HEK293T (cell line): Measurements from ENCODE around the gene NUDT5.

Experiments used
- CTCF ChIA-PET: fragments of 350-600 bp; formaldehyde crosslinking; extraction: SDS; loops from one replicate; lab custom pipeline; 2021; ENCODE audit warnings: antibody characterized with exemption, inconsistent platforms; lab: Yijun Ruan, JAX
- POLR2A ChIA-PET: fragments of 350-600 bp; formaldehyde crosslinking; extraction: SDS; loops from one replicate; lab custom pipeline; 2020; ENCODE audit warnings: antibody characterized with exemption, inconsistent platforms; lab: Yijun Ruan, JAX
- DNase-seq: peaks from one replicate; pipeline ENCODE4 v3.0.0; 2012; ENCODE audit warnings: mixed read lengths; ENCODE audit errors: extremely low spot score
- ARNT ChIP-seq: fragments of 450-650 bp; IDR thresholded peaks from 2 replicates; pipeline ENCODE4 v1.6.1; 2017; ENCODE audit warnings: mild to moderate bottlenecking
- BHLHE40 ChIP-seq: fragments of 450-650 bp; IDR thresholded peaks from 2 replicates; pipeline ENCODE4 v1.6.1; 2016; ENCODE audit warnings: mild to moderate bottlenecking, moderate library complexity, borderline replicate concordance
- CTBP1 ChIP-seq: fragments of 450-650 bp; IDR thresholded peaks from 2 replicates; pipeline ENCODE4 v1.6.1; 2016; ENCODE audit warnings: borderline replicate concordance
- ELF4 ChIP-seq: fragments of 450-650 bp; IDR thresholded peaks from 2 replicates; pipeline ENCODE4 v1.6.1; 2017; ENCODE audit warnings: antibody characterized with exemption
- FOXA1 ChIP-seq: fragments of 450-650 bp; IDR thresholded peaks from 2 replicates; pipeline ENCODE4 v1.6.1; 2016; ENCODE audit warnings: mild to moderate bottlenecking
- FOXK2 ChIP-seq: fragments of 450-650 bp; IDR thresholded peaks from 2 replicates; pipeline ENCODE4 v1.6.1; 2016; ENCODE audit warnings: mild to moderate bottlenecking
- FOXM1 ChIP-seq: fragments of 450-650 bp; IDR thresholded peaks from 2 replicates; pipeline ENCODE4 v1.6.1; 2017; ENCODE audit warnings: mild to moderate bottlenecking, borderline replicate concordance
- HDGF ChIP-seq: fragments of 450-650 bp; IDR thresholded peaks from 2 replicates; pipeline ENCODE4 v1.6.1; 2017; ENCODE audit warnings: antibody characterized with exemption, borderline replicate concordance
- L3MBTL2 ChIP-seq: fragments of 450-650 bp; conservative IDR thresholded peaks from 2 replicates; pipeline ENCODE4 v1.6.1; 2016; ENCODE audit warnings: mild to moderate bottlenecking
- LEF1 ChIP-seq: fragments of 450-650 bp; IDR thresholded peaks from 2 replicates; pipeline ENCODE4 v1.6.1; 2017; ENCODE audit warnings: mild to moderate bottlenecking, borderline replicate concordance
- NFRKB ChIP-seq: fragments of 450-650 bp; IDR thresholded peaks from 2 replicates; pipeline ENCODE4 v1.6.1; 2016; ENCODE audit warnings: mild to moderate bottlenecking, moderate library complexity
- PKNOX1 ChIP-seq: fragments of 450-650 bp; IDR thresholded peaks from 2 replicates; pipeline ENCODE4 v1.6.1; 2016
- SP1 ChIP-seq: fragments of 450-650 bp; IDR thresholded peaks from 2 replicates; pipeline ENCODE4 v1.6.1; 2017
- SUZ12 ChIP-seq: fragments of 450-650 bp; IDR thresholded peaks from 2 replicates; pipeline ENCODE4 v1.6.1; 2016; ENCODE audit warnings: mild to moderate bottlenecking
- TARDBP ChIP-seq: fragments of 450-650 bp; IDR thresholded peaks from 2 replicates; pipeline ENCODE4 v1.6.1; 2016
- ZNF384 ChIP-seq: fragments of 450-650 bp; IDR thresholded peaks from 2 replicates; pipeline ENCODE4 v1.6.1; 2016

NUDT5 gene

GRCh38 chr10:12195603-12196506 lies at the start of gene NUDT5, which contains the start of gene CDC123:
Gene NUDT5, minus strand, starts transcription at chr10:12195891. Its CDS starts 9,600 bp downstream, at chr10:12186291.
Gene CDC123, plus strand, starts transcription at chr10:12196188. Its CDS starts 58 bp downstream, at chr10:12196246.
- DNase-seq: peak; percentile 81
- CTCF ChIA-PET: no interaction called here
- TF ChIP-seq ELF4: peak; percentile 93
- peak; percentile 73; the same call in 1 of the 2 replicates for TF ChIP-seq CTBP1
- TF ChIP-seq PKNOX1: peak; percentile 42; the same call in 1 of the 2 replicates
- TF ChIP-seq L3MBTL2: peak; percentile 98
- no peak; the same call in 1 of the 2 replicates for TF ChIP-seq FOXM1
- TF ChIP-seq NFRKB: peak; percentile 77
- no peak for TF ChIP-seq SP1
- POLR2A ChIA-PET: interaction anchor here (0.5 to 1.8 kb wide), 18 partner anchors 8 to 858 kb away, joined by 3 to 7 read pairs (median 3); no protein-coding TSS in a partner anchor

GRCh38 chr10:12243864-12244620 lies 48.4 kb upstream of the NUDT5 start:
- CTCF ChIA-PET: interaction anchor here (0.7 kb wide), 1 partner anchor 229 kb away, joined by 3 read pairs; no protein-coding TSS in a partner anchor
- POLR2A ChIA-PET: no interaction called here
- DNase-seq: no peak
- TF ChIP-seq FOXK2 (no peak), L3MBTL2 (no peak), NFRKB (no peak), HDGF (no peak), ARNT (no peak), TARDBP (no peak), SUZ12 (no peak), ELF4 (no peak), PKNOX1 (no peak), CTBP1 (no peak), ZNF384 (no peak)

GRCh38 chr10:12241810-12242529 lies 46.3 kb upstream of the NUDT5 start:
- no peak for TF ChIP-seq HDGF
- TF ChIP-seq FOXK2: no peak
- no peak for TF ChIP-seq FOXM1
- TF ChIP-seq L3MBTL2: no peak
- no peak for TF ChIP-seq ZNF384
- no peak for TF ChIP-seq ELF4
- TF ChIP-seq CTBP1: no peak
- TF ChIP-seq LEF1: no peak
- DNase-seq: no peak
- POLR2A ChIA-PET: interaction anchor here (1.8 kb wide), 1 partner anchor 46 kb away, joined by 4 read pairs; the partner anchor contains the start of genes CDC123 and NUDT5
- CTCF ChIA-PET: interaction anchor here (0.7 to 1.3 kb wide), 2 partner anchors 27 to 89 kb away, joined by 3 to 4 read pairs; no protein-coding TSS in a partner anchor

GRCh38 chr10:12238821-12239220 lies 43.1 kb upstream of the NUDT5 start:
- POLR2A ChIA-PET: no interaction called here
- TF ChIP-seq ARNT (no peak), BHLHE40 (no peak), ELF4 (no peak), FOXM1 (no peak), SP1 (no peak), HDGF (no peak), TARDBP (no peak), FOXK2 (no peak), PKNOX1 (no peak), SUZ12 (no peak), FOXA1 (no peak), LEF1 (no peak)
- CTCF ChIA-PET: no interaction called here
- no peak for DNase-seq
